Non-pigmented ciliary epithelial cell (primary cell): ENCODE data around the gene LRCOL1.

Experiments
- DNase-seq: peaks from one replicate; pipeline ENCODE4 v3.0.0-alpha.2; 2010; ENCODE audit warnings: low read depth

Gene LRCOL1

GRCh38 chr12:132610051-132610759 lies at the start of gene LRCOL1:
Gene LRCOL1, minus strand, starts transcription at chr12:132610582. Its CDS starts 4,331 bp downstream, at chr12:132606251.
- DNase-seq = peak; percentile 76

- no peak for DNase-seq
Observed at GRCh38 chr12:132660052-132660451, 49.7 kb upstream of the LRCOL1 start.

GRCh38 chr12:132659146-132659545 lies 48.8 kb upstream of the LRCOL1 start:
- DNase-seq = no peak

- no peak for DNase-seq
Observed at GRCh38 chr12:132658149-132658894, 47.9 kb upstream of the LRCOL1 start.

GRCh38 chr12:132657004-132657727 lies 46.8 kb upstream of the LRCOL1 start:
- DNase-seq = no peak

- DNase-seq = no peak
Observed at GRCh38 chr12:132653567-132654290, 43.3 kb upstream of the LRCOL1 start.

- DNase-seq = no peak
Observed at GRCh38 chr12:132651444-132652100, 41.2 kb upstream of the LRCOL1 start.

GRCh38 chr12:132649226-132649945 lies 39.0 kb upstream of the LRCOL1 start:
- DNase-seq = no peak

GRCh38 chr12:132648616-132649225 lies 38.3 kb upstream of the LRCOL1 start:
- DNase-seq = no peak

- DNase-seq = no peak
Observed at GRCh38 chr12:132647858-132648257, 37.5 kb upstream of the LRCOL1 start.

GRCh38 chr12:132646850-132647249 lies 36.5 kb upstream of the LRCOL1 start:
- no peak for DNase-seq

- DNase-seq = no peak
Observed at GRCh38 chr12:132642846-132643835, 32.8 kb upstream of the LRCOL1 start.

GRCh38 chr12:132641811-132642650 lies 31.6 kb upstream of the LRCOL1 start:
- DNase-seq = no peak

- no peak for DNase-seq
Observed at GRCh38 chr12:132640936-132641335, 30.6 kb upstream of the LRCOL1 start.

GRCh38 chr12:132639956-132640520 lies 29.7 kb upstream of the LRCOL1 start:
- no peak for DNase-seq

- DNase-seq = peak; percentile 15
Observed at GRCh38 chr12:132638541-132639408, 28.4 kb upstream of the LRCOL1 start.

- DNase-seq = no peak
Observed at GRCh38 chr12:132637811-132638210, 27.4 kb upstream of the LRCOL1 start.
